Activated naive CD4-positive, alpha-beta T cell treated with anti-CD3 and anti-CD28 coated beads, Interleukin-2, amount 10 ng/mL, durations not matched to agents 7 days and 5 days (primary cell): ENCODE data around the gene NKAIN4.

Experiments used
- CTCF ChIA-PET: fragments of 350-600 bp; sonication (Branson Sonifier 250); formaldehyde crosslinking; loops from one replicate; lab custom pipeline; 2021; ENCODE audit warnings: antibody characterized with exemption; lab: Charles Lee
- DNase-seq: peaks from one replicate; pipeline ENCODE4 v3.0.0-alpha.2; 2020
- H3K27ac Mint-ChIP-seq: one replicate; pipeline ENCODE4 v1.8.0; 2021; ENCODE audit warnings: mild to moderate bottlenecking, moderate library complexity, mixed read lengths
- H3K27me3 Mint-ChIP-seq: one replicate; pipeline ENCODE4 v1.8.0; 2021; ENCODE audit warnings: mild to moderate bottlenecking, mixed read lengths
- H3K36me3 Mint-ChIP-seq: one replicate; pipeline ENCODE4 v1.8.0; 2021; ENCODE audit warnings: mixed read lengths
- H3K4me1 Mint-ChIP-seq: one replicate; pipeline ENCODE4 v1.8.0; 2021; ENCODE audit warnings: mixed read lengths
- H3K4me3 Mint-ChIP-seq: one replicate; pipeline ENCODE4 v1.8.0; 2021; ENCODE audit warnings: mild to moderate bottlenecking, moderate library complexity, mixed read lengths
- H3K9me3 Mint-ChIP-seq: one replicate; pipeline ENCODE4 v1.8.0; 2021; ENCODE audit warnings: mixed read lengths

NKAIN4 gene

GRCh38 chr20:63235399-63235983 is 18.8 kb downstream of the NKAIN4 start, which contains the start of gene BIRC7:
TSS of gene BIRC7 (plus strand) at chr20:63235905. CDS start at chr20:63236097, 192 bp downstream.
- no peak within 1 kb of the TSS for H3K4me3 Mint-ChIP-seq
- no peaks in the 10 kb centered on the region for H3K4me1 Mint-ChIP-seq
- CTCF ChIA-PET, result interaction anchor here (1.1 to 5.6 kb wide), 2 partner anchors 9 to 12 kb away, joined by 3 to 42 read pairs; no protein-coding TSS in a partner anchor
- H3K27me3 Mint-ChIP-seq, result peaks cover 52% of the 10 kb centered on the region
- H3K27ac Mint-ChIP-seq, result no peak within 1 kb of the TSS
- no peak for DNase-seq
- H3K36me3 Mint-ChIP-seq, result no peaks in the 10 kb centered on the region
- H3K9me3 Mint-ChIP-seq, result no peaks in the 10 kb centered on the region

GRCh38 chr20:63234693-63235398 is 19.4 kb downstream of the NKAIN4 start:
- CTCF ChIA-PET, result interaction anchor here (0.9 to 5.6 kb wide), 2 partner anchors 11 kb away, joined by 5 to 42 read pairs; no protein-coding TSS in a partner anchor
- peak; percentile 39 for DNase-seq
- no peaks in the 10 kb centered on the region for H3K4me1 Mint-ChIP-seq
- H3K27me3 Mint-ChIP-seq, result peaks cover 58% of the 10 kb centered on the region
- H3K27ac Mint-ChIP-seq, result no peak overlapping the region
- H3K4me3 Mint-ChIP-seq, result no peak overlapping the region
- H3K9me3 Mint-ChIP-seq, result no peaks in the 10 kb centered on the region
- H3K36me3 Mint-ChIP-seq, result no peaks in the 10 kb centered on the region

- Mint-ChIP-seq H3K9me3 (no peaks in the 10 kb centered on the region), H3K4me1 (no peaks in the 10 kb centered on the region), H3K27ac (no peak overlapping the region), H3K36me3 (no peaks in the 10 kb centered on the region), H3K4me3 (no peak overlapping the region), H3K27me3 (peaks cover 68% of the 10 kb centered on the region)
- DNase-seq, result no peak
- CTCF ChIA-PET, result interaction anchor here (5.6 kb wide), 1 partner anchor 10 kb away, joined by 42 read pairs; no protein-coding TSS in a partner anchor
Measured at GRCh38 chr20:63233924-63234323, 20.3 kb downstream of the NKAIN4 start.

- no peak for DNase-seq
- no peak overlapping the region for H3K4me3 Mint-ChIP-seq
- no peaks in the 10 kb centered on the region for H3K36me3 Mint-ChIP-seq
- CTCF ChIA-PET, result interaction anchor here (5.6 kb wide), 1 partner anchor 9 kb away, joined by 42 read pairs; no protein-coding TSS in a partner anchor
- no peaks in the 10 kb centered on the region for H3K9me3 Mint-ChIP-seq
- H3K27me3 Mint-ChIP-seq, result peaks cover 77% of the 10 kb centered on the region
- no peak overlapping the region for H3K27ac Mint-ChIP-seq
- H3K4me1 Mint-ChIP-seq, result no peaks in the 10 kb centered on the region
Measured at GRCh38 chr20:63233061-63233344, 21.3 kb downstream of the NKAIN4 start.

- no peak overlapping the region for H3K4me3 Mint-ChIP-seq
- no peaks in the 10 kb centered on the region for H3K36me3 Mint-ChIP-seq
- no peaks in the 10 kb centered on the region for H3K4me1 Mint-ChIP-seq
- no peak for DNase-seq
- H3K27me3 Mint-ChIP-seq, result peaks cover 77% of the 10 kb centered on the region
- no peaks in the 10 kb centered on the region for H3K9me3 Mint-ChIP-seq
- no peak overlapping the region for H3K27ac Mint-ChIP-seq
- CTCF ChIA-PET, result interaction anchor here (5.6 kb wide), 1 partner anchor 8 kb away, joined by 42 read pairs; no protein-coding TSS in a partner anchor
Measured at GRCh38 chr20:63232235-63233060, 21.8 kb downstream of the NKAIN4 start.

GRCh38 chr20:63230800-63231268 is 23.4 kb downstream of the NKAIN4 start:
- no peak for DNase-seq
- H3K4me3 Mint-ChIP-seq, result no peak overlapping the region
- CTCF ChIA-PET, result interaction anchor here (0.6 to 1.0 kb wide), 2 partner anchors 151 to 174 kb away, joined by 3 to 5 read pairs; no protein-coding TSS in a partner anchor
- no peaks in the 10 kb centered on the region for H3K4me1 Mint-ChIP-seq
- no peak overlapping the region for H3K27ac Mint-ChIP-seq
- no peaks in the 10 kb centered on the region for H3K36me3 Mint-ChIP-seq
- H3K9me3 Mint-ChIP-seq, result no peaks in the 10 kb centered on the region
- peaks cover 85% of the 10 kb centered on the region for H3K27me3 Mint-ChIP-seq

- no peak overlapping the region for H3K27ac Mint-ChIP-seq
- H3K4me1 Mint-ChIP-seq, result no peaks in the 10 kb centered on the region
- CTCF ChIA-PET, result interaction anchor here (0.9 kb wide), 1 partner anchor 48 kb away, joined by 3 read pairs; no protein-coding TSS in a partner anchor
- no peaks in the 10 kb centered on the region for H3K36me3 Mint-ChIP-seq
- no peaks in the 10 kb centered on the region for H3K9me3 Mint-ChIP-seq
- H3K27me3 Mint-ChIP-seq, result peaks cover 72% of the 10 kb centered on the region
- H3K4me3 Mint-ChIP-seq, result no peak overlapping the region
- no peak for DNase-seq
Measured at GRCh38 chr20:63228806-63229205, 25.5 kb downstream of the NKAIN4 start.

GRCh38 chr20:63227260-63227659 is 27.0 kb downstream of the NKAIN4 start:
- Mint-ChIP-seq H3K27ac (no peak overlapping the region), H3K4me3 (no peak overlapping the region), H3K9me3 (no peaks in the 10 kb centered on the region), H3K4me1 (no peaks in the 10 kb centered on the region), H3K36me3 (no peaks in the 10 kb centered on the region), H3K27me3 (peaks cover 70% of the 10 kb centered on the region)
- CTCF ChIA-PET, result no interaction called here
- DNase-seq, result no peak

GRCh38 chr20:63226042-63226943 is 28.0 kb downstream of the NKAIN4 start:
- CTCF ChIA-PET, result interaction anchor here (0.7 to 1.1 kb wide), 5 partner anchors 9 to 155 kb away, joined by 3 read pairs; partner anchors contain the start of gene BIRC7
- Mint-ChIP-seq H3K36me3 (no peaks in the 10 kb centered on the region), H3K27ac (no peak overlapping the region), H3K4me1 (no peaks in the 10 kb centered on the region), H3K9me3 (no peaks in the 10 kb centered on the region), H3K27me3 (peaks cover 64% of the 10 kb centered on the region), H3K4me3 (no peak overlapping the region)
- no peak for DNase-seq

- DNase-seq, result no peak
- Mint-ChIP-seq H3K4me1 (no peaks in the 10 kb centered on the region), H3K4me3 (no peak overlapping the region), H3K36me3 (no peaks in the 10 kb centered on the region), H3K27me3 (peaks cover 64% of the 10 kb centered on the region), H3K9me3 (no peaks in the 10 kb centered on the region), H3K27ac (no peak overlapping the region)
- CTCF ChIA-PET, result interaction anchor here (1.4 to 3.6 kb wide), 3 partner anchors 10 to 51 kb away, joined by 3 to 42 read pairs (median 34); partner anchors contain the start of genes BIRC7 and YTHDF1
Measured at GRCh38 chr20:63225082-63225454, 29.2 kb downstream of the NKAIN4 start.

GRCh38 chr20:63224412-63225081 is 29.7 kb downstream of the NKAIN4 start:
- H3K27ac Mint-ChIP-seq, result no peak overlapping the region
- H3K36me3 Mint-ChIP-seq, result no peaks in the 10 kb centered on the region
- H3K4me3 Mint-ChIP-seq, result no peak overlapping the region
- CTCF ChIA-PET, result interaction anchor here (1.1 to 3.6 kb wide), 8 partner anchors 11 to 252 kb away, joined by 3 to 42 read pairs (median 4); partner anchors contain the start of genes BIRC7 and YTHDF1
- peaks cover 64% of the 10 kb centered on the region for H3K27me3 Mint-ChIP-seq
- H3K9me3 Mint-ChIP-seq, result no peaks in the 10 kb centered on the region
- no peaks in the 10 kb centered on the region for H3K4me1 Mint-ChIP-seq
- no peak for DNase-seq

- peak overlapping the region; percentile 30 for H3K27ac Mint-ChIP-seq
- no peak overlapping the region for H3K4me3 Mint-ChIP-seq
- no peaks in the 10 kb centered on the region for H3K36me3 Mint-ChIP-seq
- DNase-seq, result no peak
- CTCF ChIA-PET, result interaction anchor here (0.5 to 3.6 kb wide), 27 partner anchors 10 to 377 kb away, joined by 3 to 42 read pairs (median 4); partner anchors contain the start of genes BIRC7, NKAIN4 and YTHDF1
- H3K4me1 Mint-ChIP-seq, result no peaks in the 10 kb centered on the region
- H3K9me3 Mint-ChIP-seq, result no peaks in the 10 kb centered on the region
- peaks cover 58% of the 10 kb centered on the region for H3K27me3 Mint-ChIP-seq
Measured at GRCh38 chr20:63223826-63224207, 30.4 kb downstream of the NKAIN4 start.
